ENCODE measurements around the gene FERMT3.
"Not testable (repeated sequence)": the region's sequence is repeated elsewhere in the genome, so short reads cannot be mapped to it uniquely, and the experiment has no call there.

FERMT3 gene

GRCh38 chr11:64206457-64207255, at the start of gene FERMT3:
Gene FERMT3 (plus strand): TSS chr11:64206721. CDS start chr11:64207365, 644 bp downstream.
- peak; percentile 60 for DNase-seq

- no peak for DNase-seq
Observed at GRCh38 chr11:64157631-64158394, 48.7 kb upstream of the FERMT3 start.

- DNase-seq = no peak
Observed at GRCh38 chr11:64161037-64161436, 45.5 kb upstream of the FERMT3 start.

GRCh38 chr11:64162769-64163168, 43.8 kb upstream of the FERMT3 start:
- not testable (repeated sequence) for DNase-seq

- DNase-seq = no peak
Observed at GRCh38 chr11:64163951-64164350, 42.6 kb upstream of the FERMT3 start.

- DNase-seq = no peak
Observed at GRCh38 chr11:64164392-64165312, 41.9 kb upstream of the FERMT3 start.

GRCh38 chr11:64165481-64165841, 41.1 kb upstream of the FERMT3 start:
- DNase-seq = peak; percentile 7

- DNase-seq = peak; percentile 79
Observed at GRCh38 chr11:64165842-64166635, 40.5 kb upstream of the FERMT3 start, which contains the start of gene MACROD1. Gene MACROD1 (minus strand): TSS chr11:64166113. CDS start chr11:64165994, 119 bp downstream.

GRCh38 chr11:64170419-64170818, 36.1 kb upstream of the FERMT3 start:
- DNase-seq = no peak

GRCh38 chr11:64173616-64174355, 32.7 kb upstream of the FERMT3 start:
- DNase-seq = no peak

GRCh38 chr11:64176751-64177150, 29.8 kb upstream of the FERMT3 start:
- DNase-seq = no peak

- DNase-seq = no peak
Observed at GRCh38 chr11:64178203-64178602, 28.3 kb upstream of the FERMT3 start.

GRCh38 chr11:64178951-64179639, 27.4 kb upstream of the FERMT3 start:
- no peak for DNase-seq

GRCh38 chr11:64180891-64181290, 25.6 kb upstream of the FERMT3 start:
- DNase-seq = no peak

- DNase-seq = no peak
Observed at GRCh38 chr11:64181506-64182411, 24.8 kb upstream of the FERMT3 start.

GRCh38 chr11:64183890-64184289, 22.6 kb upstream of the FERMT3 start:
- no peak for DNase-seq

- DNase-seq = peak; percentile 37
Observed at GRCh38 chr11:64185175-64185692, 21.3 kb upstream of the FERMT3 start.

- peak; percentile 100 for DNase-seq
Observed at GRCh38 chr11:64185693-64186491, 20.6 kb upstream of the FERMT3 start, which contains the start of gene STIP1. Gene STIP1 (plus strand): TSS chr11:64186171. CDS start chr11:64186262, 91 bp downstream.
